ENCODE results near the gene GSDME. TPM values are rescaled to one million over a fixed set of nuclear protein-coding genes. Genes with fewer than 3 reads are reported as not detected.

Gene GSDME
- total RNA-seq, 1 donor from 2014 or later: 10.8 TPM

DNA sequence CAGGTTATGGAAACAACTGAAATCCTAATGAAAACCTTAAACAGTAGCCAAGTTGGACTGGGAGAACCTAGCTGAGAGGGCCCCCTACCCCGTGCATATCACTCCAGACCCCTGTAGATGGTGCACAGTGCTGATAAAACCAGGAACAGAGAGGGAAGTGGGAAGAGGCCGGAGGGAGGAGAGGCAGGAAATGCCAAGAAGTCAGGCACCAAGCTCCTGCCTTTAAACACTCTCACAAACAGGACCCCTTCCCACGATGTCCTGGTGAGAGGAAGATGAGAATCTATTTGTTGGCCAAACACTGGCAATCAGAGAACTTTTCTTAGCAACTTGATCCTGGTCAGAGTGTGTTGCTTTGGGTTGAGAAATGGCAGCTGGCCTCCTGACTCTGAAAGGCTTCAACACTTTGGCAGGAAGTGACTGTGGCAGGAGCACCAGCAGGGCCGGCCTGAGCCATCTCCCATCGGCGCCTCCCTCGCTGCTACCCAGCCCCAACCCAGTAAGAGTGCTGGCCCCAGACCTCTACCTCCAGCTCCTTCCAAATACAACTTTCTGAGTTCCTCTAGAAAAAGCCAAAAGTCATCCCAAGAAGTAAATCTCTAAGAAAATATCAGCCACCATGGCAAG is 39.5 kb downstream of the GSDME start:
- no peaks in the 10 kb centered on the region for H3K9me3 Mint-ChIP-seq
- DNase-seq (ENCODE audit: extremely low spot score, unreplicated experiment): no peak
- peaks cover 10% of the 10 kb centered on the region for H3K27me3 Mint-ChIP-seq
- TF ChIP-seq, protein P1, sequence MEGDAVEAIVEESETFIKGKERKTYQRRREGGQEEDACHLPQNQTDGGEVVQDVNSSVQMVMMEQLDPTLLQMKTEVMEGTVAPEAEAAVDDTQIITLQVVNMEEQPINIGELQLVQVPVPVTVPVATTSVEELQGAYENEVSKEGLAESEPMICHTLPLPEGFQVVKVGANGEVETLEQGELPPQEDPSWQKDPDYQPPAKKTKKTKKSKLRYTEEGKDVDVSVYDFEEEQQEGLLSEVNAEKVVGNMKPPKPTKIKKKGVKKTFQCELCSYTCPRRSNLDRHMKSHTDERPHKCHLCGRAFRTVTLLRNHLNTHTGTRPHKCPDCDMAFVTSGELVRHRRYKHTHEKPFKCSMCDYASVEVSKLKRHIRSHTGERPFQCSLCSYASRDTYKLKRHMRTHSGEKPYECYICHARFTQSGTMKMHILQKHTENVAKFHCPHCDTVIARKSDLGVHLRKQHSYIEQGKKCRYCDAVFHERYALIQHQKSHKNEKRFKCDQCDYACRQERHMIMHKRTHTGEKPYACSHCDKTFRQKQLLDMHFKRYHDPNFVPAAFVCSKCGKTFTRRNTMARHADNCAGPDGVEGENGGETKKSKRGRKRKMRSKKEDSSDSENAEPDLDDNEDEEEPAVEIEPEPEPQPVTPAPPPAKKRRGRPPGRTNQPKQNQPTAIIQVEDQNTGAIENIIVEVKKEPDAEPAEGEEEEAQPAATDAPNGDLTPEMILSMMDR (conservative IDR thresholded peaks at IDR 0.05): no peak
- H3K36me3 Mint-ChIP-seq: no peaks in the 10 kb centered on the region
- H3K4me3 Mint-ChIP-seq: no peak overlapping the region
- no peak overlapping the region for H3K27ac Mint-ChIP-seq
- H3K4me1 Mint-ChIP-seq (ENCODE audit: unreplicated experiment): peaks cover 6% of the 10 kb centered on the region

DNA sequence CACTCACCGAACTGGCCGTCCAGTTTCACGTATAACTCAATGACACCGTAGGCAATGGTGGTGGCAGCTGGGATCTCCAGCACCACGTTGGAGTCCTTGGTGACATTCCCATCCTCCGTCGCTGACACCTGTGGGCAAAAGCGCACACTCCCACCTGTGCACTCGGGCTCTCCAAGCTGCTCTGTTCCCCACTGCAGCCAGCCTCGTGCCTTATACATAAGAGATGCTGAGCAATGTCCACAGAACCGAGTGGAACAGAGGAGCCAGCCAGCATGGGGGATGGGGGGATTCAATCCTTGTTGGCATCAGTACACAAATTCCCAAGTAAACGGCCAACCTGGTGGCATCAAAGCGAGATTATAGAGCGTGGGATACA is 40.0 kb downstream of the GSDME start:
- no peaks in the 10 kb centered on the region for H3K36me3 Mint-ChIP-seq

DNA sequence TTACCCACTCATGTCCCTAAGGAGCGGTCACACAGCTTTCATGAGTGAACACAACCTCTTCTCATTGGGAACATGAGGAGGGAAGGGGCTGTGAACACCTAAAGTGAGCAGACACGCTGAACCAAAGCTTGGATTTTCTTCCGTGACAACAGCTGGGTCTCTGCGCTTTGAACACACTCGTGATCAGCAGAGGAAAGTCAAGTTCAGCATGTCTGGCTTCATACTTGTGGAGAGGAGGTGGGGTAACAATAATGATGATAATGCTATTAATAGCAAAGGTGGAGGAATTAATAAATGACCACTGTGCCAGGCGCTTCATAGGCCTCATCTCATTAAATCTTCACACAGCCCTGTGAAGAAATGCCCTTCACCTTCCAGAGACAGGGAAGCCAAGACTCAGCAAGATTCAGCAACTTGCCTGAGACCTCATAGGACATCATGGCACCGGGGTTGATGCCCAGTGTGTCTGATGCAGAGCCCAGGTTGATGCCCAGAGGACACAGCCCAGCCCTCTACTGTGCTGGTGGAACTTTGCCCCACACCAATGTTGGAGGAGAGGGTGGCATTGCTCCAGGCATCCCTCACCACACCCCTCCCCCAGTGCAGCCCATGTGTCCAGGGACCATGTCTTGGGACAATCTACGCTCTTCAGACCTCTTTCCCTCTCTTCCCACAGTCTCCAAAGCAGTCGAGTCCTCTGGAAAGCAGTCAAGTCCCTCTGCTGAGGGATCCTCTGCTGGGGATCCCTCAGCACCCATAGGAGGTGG is 40.6 kb downstream of the GSDME start:
- H3K4me3 Mint-ChIP-seq: no peak overlapping the region
- H3K27ac Mint-ChIP-seq: no peak overlapping the region
- TF ChIP-seq, protein P1 (conservative IDR thresholded peaks at IDR 0.05): no peak
- no peak for DNase-seq (ENCODE audit: extremely low spot score, unreplicated experiment)
- peaks cover 6% of the 10 kb centered on the region for H3K4me1 Mint-ChIP-seq (ENCODE audit: unreplicated experiment)
- H3K27me3 Mint-ChIP-seq: peaks cover 10% of the 10 kb centered on the region
- no peaks in the 10 kb centered on the region for H3K36me3 Mint-ChIP-seq
- no peaks in the 10 kb centered on the region for H3K9me3 Mint-ChIP-seq

More for the DNA sequence above, 40.0 kb downstream of the GSDME start:
- no peak for DNase-seq (ENCODE audit: extremely low spot score, unreplicated experiment)
- Mint-ChIP-seq H3K4me1 (ENCODE audit: unreplicated experiment) (peaks cover 6% of the 10 kb centered on the region), H3K4me3 (no peak overlapping the region), H3K27ac (no peak overlapping the region), H3K9me3 (no peaks in the 10 kb centered on the region), H3K27me3 (peaks cover 10% of the 10 kb centered on the region)
- TF ChIP-seq, protein P1 (conservative IDR thresholded peaks at IDR 0.05): no peak

DNA sequence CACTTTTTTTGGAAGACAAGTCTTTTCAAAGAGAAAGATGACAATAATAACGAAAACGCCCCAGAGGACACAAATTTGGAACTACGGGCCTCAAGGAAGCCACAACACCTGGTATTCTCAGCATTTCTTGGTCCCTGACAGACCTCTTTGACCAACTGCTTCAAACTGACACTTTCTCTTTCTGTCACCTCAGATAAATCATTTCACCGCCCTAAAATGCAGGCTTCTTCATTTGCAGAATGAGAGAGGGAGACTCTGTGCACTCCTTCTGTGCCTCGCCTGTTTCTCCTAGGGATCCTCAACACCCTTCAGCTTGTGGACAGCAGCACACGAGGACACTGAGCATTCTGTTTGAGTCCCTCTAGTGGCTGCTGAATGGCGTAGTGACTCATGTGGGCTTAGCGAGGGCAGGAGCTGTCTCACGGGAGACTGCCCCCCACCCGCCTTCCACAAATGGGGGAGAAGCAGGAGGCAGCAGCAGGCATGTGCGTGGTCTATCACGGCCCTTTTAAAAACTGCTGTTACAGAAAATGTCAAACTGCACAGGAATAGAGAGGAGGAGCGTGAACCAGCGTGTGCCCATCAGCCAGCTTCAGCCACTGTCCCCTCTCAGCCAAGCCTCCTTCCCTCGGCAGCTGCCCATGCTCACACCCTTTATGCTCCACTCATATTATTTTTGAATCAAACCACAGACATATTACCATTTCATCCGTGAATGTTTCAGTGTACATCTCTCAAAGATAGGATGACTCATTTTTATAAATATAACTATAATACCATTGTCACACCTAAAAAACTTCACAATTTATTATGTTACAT is 41.4 kb downstream of the GSDME start:
- Mint-ChIP-seq H3K36me3 (no peaks in the 10 kb centered on the region), H3K9me3 (no peaks in the 10 kb centered on the region), H3K4me3 (no peak overlapping the region)

DNA sequence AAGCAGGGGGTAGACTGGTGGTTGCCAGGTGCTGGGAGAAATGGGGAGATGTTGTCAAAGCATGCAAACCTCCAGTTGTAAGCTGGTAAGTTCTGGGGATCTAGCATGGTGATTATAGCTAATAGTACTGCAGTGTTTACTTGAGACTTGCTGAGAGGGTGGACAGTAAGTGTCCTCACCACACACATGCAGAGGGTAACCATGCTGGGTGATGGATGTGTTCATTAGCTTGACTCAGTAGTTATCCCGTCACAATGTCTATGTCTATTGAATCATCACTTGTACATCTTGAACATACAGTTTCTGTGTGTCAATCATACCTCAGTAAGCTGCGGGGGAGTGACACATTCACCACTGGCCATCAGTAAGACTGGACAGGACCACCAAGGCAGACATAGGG is 42.1 kb downstream of the GSDME start:
- no peak overlapping the region for H3K4me3 Mint-ChIP-seq

More for the DNA sequence above, 41.4 kb downstream of the GSDME start:
- H3K27me3 Mint-ChIP-seq: peaks cover 10% of the 10 kb centered on the region
- TF ChIP-seq, protein P1 (conservative IDR thresholded peaks at IDR 0.05): peak; percentile 66
- H3K4me1 Mint-ChIP-seq (ENCODE audit: unreplicated experiment): peaks cover 6% of the 10 kb centered on the region
- H3K27ac Mint-ChIP-seq: no peak overlapping the region
- DNase-seq (ENCODE audit: extremely low spot score, unreplicated experiment): no peak

More for the DNA sequence above, 42.1 kb downstream of the GSDME start:
- H3K9me3 Mint-ChIP-seq: no peaks in the 10 kb centered on the region
- peaks cover 10% of the 10 kb centered on the region for H3K27me3 Mint-ChIP-seq
- H3K36me3 Mint-ChIP-seq: no peaks in the 10 kb centered on the region
- H3K27ac Mint-ChIP-seq: no peak overlapping the region
- TF ChIP-seq, protein P1 (conservative IDR thresholded peaks at IDR 0.05): no peak
- H3K4me1 Mint-ChIP-seq (ENCODE audit: unreplicated experiment): peaks cover 6% of the 10 kb centered on the region
- no peak for DNase-seq (ENCODE audit: extremely low spot score, unreplicated experiment)

Measured in type B pancreatic cell (in vitro differentiated cells).